Ovary (tissue), 9 donors: ENCODE data around the gene ERG. TPM values are rescaled to one million over a fixed set of nuclear protein-coding genes. Genes with fewer than 3 reads are reported as not detected.

ENCODE experiments used
- DNase-seq, 5 donors: peaks; one replicate each; pipeline ENCODE4 v3.0.0-alpha.2; 2019 to 2020
- H3K27ac ChIP-seq, 2 donors: fragments of 200-600 bp; one replicate each; pipeline versions ENCODE4 v1.5.1 to v1.8.0; 2019 to 2022
- H3K27me3 ChIP-seq: fragments of 200-600 bp; one replicate; pipeline ENCODE4 v1.8.0; 2022
- H3K36me3 ChIP-seq: fragments of 200-600 bp; sonication (generic); one replicate; pipeline ENCODE4 v1.5.1; 2019
- H3K4me1 ChIP-seq: one replicate; pipeline ENCODE4 v1.8.1; 2013; ENCODE audit warnings: mild to moderate bottlenecking, moderate library complexity; ENCODE audit not compliant: insufficient read depth
- H3K4me3 ChIP-seq: fragments of 200-600 bp; sonication (generic); one replicate; pipeline ENCODE4 v1.5.1; 2017
- H3K9me3 ChIP-seq, 2 donors: fragments of 200-600 bp in 1 of 2; sonication (generic) in 1 of 2; one replicate each; pipeline versions ENCODE4 v1.5.1 to v1.8.1; 2013 to 2019; ENCODE audit warnings: mild to moderate bottlenecking in 1 of 2, moderate library complexity in 1 of 2
- CTCF ChIP-seq, 3 donors: fragments of 450-650 bp in 2 of 3; fragments of 200-600 bp in 1 of 3; IDR thresholded peaks; one replicate each; pipeline versions ENCODE4 v1.5.1 to v1.8.0; 2016 to 2022; ENCODE audit warnings: antibody characterized with exemption in 3 of 3, mild to moderate bottlenecking in 1 of 3
- EP300 ChIP-seq: sonication (generic); formaldehyde crosslinking; IDR thresholded peaks from one replicate; pipeline ENCODE4 v1.6.1; 2017; ENCODE audit warnings: antibody characterized with exemption
- POLR2A ChIP-seq: fragments of 450-650 bp; IDR thresholded peaks from one replicate; pipeline ENCODE4 v1.6.1; 2017; ENCODE audit warnings: antibody characterized with exemption, mild to moderate bottlenecking, moderate library complexity
- WGBS, 3 donors: extraction: QIAGEN DNeasy Blood & Tissue Kit in 1 of 3; methylation state at CpG; one replicate each; pipeline versions ENCODE4 v1.1.5 to v1.1.7; 2013 to 2017; 5-methylcytosine and 5-hydroxymethylcytosine counted together
- intact Hi-C, 4 donors: fragments of 100-400 bp; cut with DNase I; formaldehyde crosslinking; loops; one replicate each; pipeline versions ENCODE4 v1.11.0 to v1.15.1; 2022 to 2023
- polyA plus RNA-seq, 2 donors: library from polyadenylated mRNA; stranded (reverse); fragments of 200-250 nt in 1 of 2; fragments of 350-450 nt in 1 of 2; fragmentation: Illumina TruSeq in 1 of 2; extraction: RNeasy Lipid Tissue Mini Kit (QIAGEN cat#74804) in 1 of 2; gene quantifications; one replicate each; pipeline ENCODE4 v1.2.3, GENCODE V29; 2013 to 2014
- total RNA-seq, 7 donors: library from RNA; depleted of rRNA in 2 of 7; stranded (reverse); fragments of >200 nt in 2 of 7; fragmentation: NEBNext Ultra II Directional in 3 of 7; extraction: Animal tissue kit (Norgen Biotek cat#: 25700) in 3 of 7; gene quantifications; one replicate each; pipeline versions ENCODE4 v1.1.0 to v1.2.4, GENCODE V29; 2016 to 2023
- donor health status: DM: no; HTN: no; CAD: no; lungs with moderate emphysema.
- donor health status: DM: no; HTN: no; CAD: no.
- donor health status: Bipolar disorder and iron deficiency.
- donor health status: DM: yes; HTN: yes; CAD: no.
- donor health status: DM: no; HTN: no; CAD: no.
- donor health status: DM: yes; HTN: yes; CAD: no.

The ERG gene
- total and polyA plus RNA-seq, 9 donors = 3.8 to 23.1 (median 9.5) TPM

DNA sequence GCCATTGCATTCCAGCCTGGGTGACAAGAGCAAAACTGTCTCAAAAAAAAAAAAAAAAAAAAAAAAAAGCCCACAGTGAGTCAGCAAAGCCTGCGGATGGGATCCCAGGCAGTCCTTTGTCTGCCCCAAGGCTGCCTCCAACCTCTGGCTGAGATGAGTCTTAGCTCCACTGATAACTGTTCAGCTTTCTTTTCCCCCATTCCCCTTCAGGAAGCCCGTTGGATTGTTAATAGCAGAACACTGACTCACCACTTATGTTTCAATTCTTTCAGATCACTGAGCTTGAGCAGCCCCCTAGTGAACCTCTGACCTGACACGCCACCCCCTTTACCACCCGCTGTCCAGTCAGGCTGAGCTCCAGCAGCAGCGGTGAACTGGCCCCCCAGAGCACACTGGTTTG lies 57.5 kb downstream of the ERG start:
- Histone ChIP-seq H3K4me3 (no peak overlapping the region), H3K4me1 (peaks cover 7% of the 10 kb centered on the region), H3K36me3 (no peaks in the 10 kb centered on the region), H3K9me3 (no peaks in the 10 kb centered on the region), H3K27me3 (no peaks in the 10 kb centered on the region), H3K27ac (no peak overlapping the region)
- DNase-seq = no peak
- intact Hi-C loops = no loop called here
- no peak for TF ChIP-seq EP300
- no peak for TF ChIP-seq CTCF (IDR thresholded peaks at IDR 0.05)
- no peak for TF ChIP-seq POLR2A
- 47 to 64% (median 63%) methylated on average over 5 of the region's 5 CpGs for WGBS, 3 donors

- Histone ChIP-seq H3K9me3 (no peaks in the 10 kb centered on the region), H3K27ac (no peak overlapping the region), H3K36me3 (no peaks in the 10 kb centered on the region), H3K4me3 (no peak overlapping the region), H3K27me3 (no peaks in the 10 kb centered on the region), H3K4me1 (peaks cover 8% of the 10 kb centered on the region)
- TF ChIP-seq EP300 (no peak), CTCF (IDR thresholded peaks at IDR 0.05) (no peak), POLR2A (no peak)
- DNase-seq = no peak
- intact Hi-C loops = no loop called here
- 79 to 84% (median 82%) methylated on average over 5 of the region's 5 CpGs for WGBS, 3 donors
Measured at GRCh38 chr21:38439957-38440356, 58.3 kb downstream of the ERG start.

GRCh38 chr21:38439426-38439825 lies 58.9 kb downstream of the ERG start:
- Histone ChIP-seq H3K27ac (no peak overlapping the region), H3K4me1 (peaks cover 10% of the 10 kb centered on the region), H3K9me3 (no peaks in the 10 kb centered on the region), H3K27me3 (no peaks in the 10 kb centered on the region), H3K36me3 (no peaks in the 10 kb centered on the region), H3K4me3 (no peak overlapping the region)
- TF ChIP-seq EP300 (no peak), POLR2A (no peak), CTCF (IDR thresholded peaks at IDR 0.05) (no peak)
- DNase-seq = no peak
- 15 to 23% (median 16%) methylated on average over 6 of the region's 6 CpGs for WGBS, 3 donors
- intact Hi-C loops = no loop called here

- Histone ChIP-seq H3K9me3 (no peaks in the 10 kb centered on the region), H3K4me3 (no peak overlapping the region), H3K4me1 (peaks cover 10% of the 10 kb centered on the region), H3K27ac (no peak overlapping the region), H3K36me3 (no peaks in the 10 kb centered on the region), H3K27me3 (no peaks in the 10 kb centered on the region)
- WGBS, 3 donors = 38 to 43% (median 40%) methylated on average over 11 of the region's 11 CpGs
- no peak for TF ChIP-seq CTCF (IDR thresholded peaks at IDR 0.05)
- TF ChIP-seq EP300 = no peak
- no peak for TF ChIP-seq POLR2A
- intact Hi-C loops = no loop called here
- DNase-seq = peak; percentile 58 to 73 (median 63)
Measured at GRCh38 chr21:38438462-38438893, 59.8 kb downstream of the ERG start.
